RCC 7860 (cell line): Measurements from ENCODE around the gene HPX.
"Not testable (repeated sequence)": the region's sequence is repeated elsewhere in the genome, so short reads cannot be mapped to it uniquely, and the experiment has no call there.

Experiments
- DNase-seq: peaks from one replicate; pipeline ENCODE4 v3.0.0-alpha.2; 2015; ENCODE audit warnings: low spot score
- FAIRE-seq: peaks from 2 replicates; lab custom pipeline; 2012; peaks lifted over from hg19 to GRCh38; lab: Jason Lieb, UNC

Gene HPX

DNA sequence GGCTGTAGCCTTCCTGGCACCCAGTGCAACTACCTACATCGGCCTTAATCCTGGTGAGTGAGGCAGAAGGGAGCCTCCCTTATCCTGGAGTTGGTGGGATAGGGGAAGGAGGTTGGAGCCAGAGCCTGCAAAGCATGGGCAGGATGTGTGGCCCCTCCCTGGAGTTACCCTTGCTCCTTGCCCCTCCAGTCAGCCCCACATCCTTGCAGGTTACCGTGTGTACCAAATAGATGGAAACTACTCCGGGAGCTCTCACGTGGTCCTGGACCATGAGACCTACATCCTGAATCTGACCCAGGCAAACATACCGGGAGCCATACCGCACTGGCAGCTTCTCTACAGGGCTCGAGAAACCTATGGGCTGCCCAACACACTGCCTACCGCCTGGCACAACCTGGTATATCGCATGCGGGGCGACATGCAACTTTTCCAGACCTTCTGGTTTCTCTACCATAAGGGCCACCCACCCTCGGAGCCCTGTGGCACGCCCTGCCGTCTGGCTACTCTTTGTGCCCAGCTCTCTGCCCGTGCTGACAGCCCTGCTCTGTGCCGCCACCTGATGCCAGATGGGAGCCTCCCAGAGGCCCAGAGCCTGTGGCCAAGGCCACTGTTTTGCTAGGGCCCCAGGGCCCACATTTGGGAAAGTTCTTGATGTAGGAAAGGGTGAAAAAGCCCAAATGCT is 46.7 kb downstream of the HPX start:
- FAIRE-seq = no peak
- no peak for DNase-seq

- not testable (repeated sequence) for FAIRE-seq, DNase-seq
Observed at GRCh38 chr11:6392251-6392650, 48.5 kb downstream of the HPX start.

- FAIRE-seq = no peak
- DNase-seq = no peak
Observed at GRCh38 chr11:6391537-6392134, 49.2 kb downstream of the HPX start.

- FAIRE-seq (no peak), DNase-seq (no peak)
Observed at GRCh38 chr11:6390718-6391469, 49.9 kb downstream of the HPX start.

DNA sequence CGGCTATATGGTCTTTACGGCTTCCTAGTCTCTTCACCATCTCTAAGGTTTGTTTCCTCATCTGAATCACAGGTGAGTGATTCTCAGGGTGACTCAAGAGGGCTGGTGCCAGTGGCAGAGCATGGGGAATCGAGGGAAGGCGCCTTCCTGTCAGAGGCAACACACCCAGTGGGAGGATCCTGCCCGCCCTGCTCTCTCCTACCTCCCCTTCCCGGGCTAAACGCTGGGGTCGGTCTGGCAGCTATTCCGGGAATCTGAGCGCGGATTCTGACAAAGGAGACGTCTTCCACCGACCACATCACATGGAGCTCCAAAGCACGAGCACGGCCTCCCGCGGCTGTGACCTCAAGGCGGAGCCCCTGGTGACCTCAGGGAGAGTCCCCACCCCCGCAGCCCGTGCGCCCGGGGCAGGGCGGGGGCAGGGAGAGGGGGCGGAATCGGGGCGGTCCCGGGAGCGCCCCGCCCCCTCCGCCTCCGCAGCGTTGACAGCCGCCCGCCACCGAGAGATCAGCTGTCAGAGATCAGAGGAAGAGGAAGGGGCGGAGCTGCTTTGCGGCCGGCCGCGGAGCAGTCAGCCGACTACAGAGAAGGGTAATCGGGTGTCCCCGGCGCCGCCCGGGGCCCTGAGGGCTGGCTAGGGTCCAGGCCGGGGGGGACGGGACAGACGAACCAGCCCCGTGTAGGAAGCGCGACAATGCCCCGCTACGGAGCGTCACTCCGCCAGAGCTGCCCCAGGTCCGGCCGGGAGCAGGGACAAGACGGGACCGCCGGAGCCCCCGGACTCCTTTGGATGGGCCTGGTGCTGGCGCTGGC is 50.7 kb downstream of the HPX start, which contains the start of gene SMPD1:
SMPD1 (plus strand) TSS at position 570 of the 813 bp plus-strand sequence; CDS start at position 695, 125 bp downstream.
- FAIRE-seq = peak; percentile 28

DNA sequence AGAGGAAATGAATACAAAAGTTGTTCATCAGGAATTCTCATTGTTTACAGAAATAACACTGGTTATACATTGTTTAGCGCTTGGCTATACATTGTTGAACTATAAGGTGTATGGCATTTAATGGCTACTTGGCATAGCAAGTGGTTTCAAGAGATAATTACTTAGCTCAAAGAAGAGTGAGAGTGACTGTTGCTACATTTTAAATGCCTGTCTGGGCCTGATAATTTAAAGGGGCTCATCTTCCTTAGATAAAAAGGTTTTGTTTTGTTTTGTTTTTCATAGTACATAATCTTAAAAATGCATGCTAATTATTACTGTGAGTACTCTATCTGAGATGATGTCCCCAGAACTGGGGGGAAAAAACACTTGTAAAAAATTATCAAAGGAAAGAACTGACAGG is 52.0 kb downstream of the HPX start:
- DNase-seq (no peak), FAIRE-seq (no peak)

More for the DNA sequence above, 50.7 kb downstream of the HPX start, which contains the start of gene SMPD1:
- DNase-seq = peak; percentile 75

DNA sequence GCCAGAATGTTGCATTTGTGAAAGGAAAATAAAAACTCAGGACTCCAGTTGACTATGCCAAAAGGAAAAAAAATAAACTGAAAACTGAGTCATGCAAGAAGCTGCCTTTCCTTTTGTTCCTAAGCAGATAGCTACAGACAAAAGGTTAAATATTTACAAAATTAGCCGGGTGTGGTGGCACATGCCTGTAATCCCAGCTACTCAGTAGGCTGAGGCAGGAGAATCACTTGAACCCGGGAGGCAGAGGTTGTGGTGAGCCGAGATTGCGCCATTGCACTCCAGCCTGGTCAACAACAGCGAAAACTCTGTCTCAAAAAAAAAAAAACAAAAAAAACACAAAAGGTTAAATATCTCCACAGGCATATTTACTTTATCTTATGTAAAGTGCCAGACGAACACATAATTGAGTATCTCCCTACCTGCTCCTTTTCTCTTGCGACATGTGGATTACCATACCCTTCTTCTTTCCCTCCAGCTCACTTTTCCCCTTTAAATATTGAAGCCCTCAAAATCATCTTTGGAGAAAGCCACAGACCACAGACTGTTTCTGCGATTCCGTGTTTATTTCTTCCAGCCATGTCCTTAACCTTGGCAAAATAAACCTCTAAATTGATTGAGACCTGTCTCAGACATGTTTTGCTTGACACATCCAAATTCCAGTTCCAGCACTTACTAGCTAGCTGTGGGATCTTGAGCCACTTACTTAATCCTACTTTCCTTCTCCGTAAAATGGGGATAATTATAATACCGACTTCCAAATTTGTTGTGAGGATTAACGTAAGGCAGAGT is 52.8 kb downstream of the HPX start:
- peak; percentile 73 for DNase-seq
- peak; percentile 81 for FAIRE-seq

DNA sequence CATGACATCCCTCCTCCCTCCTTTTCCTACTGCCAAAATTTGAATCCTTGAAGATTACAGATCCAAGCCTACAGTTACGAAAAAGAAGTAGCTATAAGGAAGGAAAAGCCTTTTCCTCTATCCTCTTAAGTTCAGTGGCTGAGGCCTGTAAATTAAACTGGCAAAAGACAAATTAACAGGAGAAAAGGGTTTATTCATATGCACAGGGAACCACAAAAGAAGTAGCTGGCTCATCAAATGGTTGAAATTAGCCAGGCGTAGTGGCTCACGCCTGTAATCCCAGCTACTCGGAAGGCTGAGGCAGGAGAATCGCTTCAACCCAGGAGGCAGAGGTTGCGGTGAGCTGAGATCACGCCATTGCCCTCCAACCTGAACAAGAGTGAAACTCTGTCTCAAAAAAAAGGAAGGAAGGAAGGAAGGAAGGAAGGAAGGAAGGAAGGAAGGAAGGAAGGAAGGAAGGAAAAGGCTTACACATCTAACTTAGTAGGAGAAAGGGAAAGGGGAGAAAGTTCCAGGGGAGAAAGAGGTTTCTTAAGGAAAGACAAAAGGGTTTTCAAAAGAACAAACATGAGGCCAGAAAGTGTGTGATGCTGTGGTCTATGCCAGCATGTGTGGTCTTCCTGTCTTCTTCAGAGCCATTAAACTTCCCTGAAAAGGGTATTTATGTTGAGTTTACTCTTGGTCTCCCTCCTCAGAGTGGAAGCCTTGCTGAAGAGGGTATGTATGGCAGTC is 55.6 kb downstream of the HPX start:
- DNase-seq = no peak
- FAIRE-seq = no peak
